K562 (cell line): ENCODE measurements around the gene GPSM3. TPM values are rescaled to one million over a fixed set of nuclear protein-coding genes. Genes with fewer than 3 reads are reported as not detected.

ENCODE experiments used
- CBFA2T3 ChIP-seq: fragments of 450-650 bp; IDR thresholded peaks from 2 replicates; pipeline ENCODE4 v1.6.1; 2017
- CGGBP1 ChIP-seq: fragments of 250-450 bp; sonication (Bioruptor Pico); IDR thresholded peaks from 2 replicates; pipeline ENCODE4 v1.9.0; 2021; ENCODE audit warnings: mild to moderate bottlenecking
- DPF2 ChIP-seq: fragments of 450-650 bp; IDR thresholded peaks from 2 replicates; pipeline ENCODE4 v1.6.1; 2016
- GABPB2 ChIP-seq: fragments of 250-450 bp; sonication (Bioruptor Pico); conservative IDR thresholded peaks from 2 replicates; pipeline ENCODE4 v1.5.1; 2021; ENCODE audit warnings: mild to moderate bottlenecking
- PHF20 ChIP-seq: fragments of 450-650 bp; IDR thresholded peaks from 2 replicates; pipeline ENCODE4 v1.6.1; 2018; ENCODE audit not compliant: partially characterized antibody
- SP1 ChIP-seq: sonication (generic); formaldehyde crosslinking; IDR thresholded peaks from 2 replicates; pipeline ENCODE4 v1.8.1; 2022; ENCODE audit warnings: mild to moderate bottlenecking, missing genetic modification reagents
- SRSF9 ChIP-seq: fragments of 200-400 bp; formaldehyde crosslinking; IDR thresholded peaks from 2 replicates; pipeline ENCODE4 v1.6.1; 2017; ENCODE audit warnings: low read depth, low read length, borderline replicate concordance
- TCF15 ChIP-seq: fragments of 250-450 bp; sonication (Bioruptor Pico); IDR thresholded peaks from 2 replicates; pipeline ENCODE4 v1.8.0; 2022; ENCODE audit warnings: moderate library complexity, mild to moderate bottlenecking, inconsistent platforms
- YY1 ChIP-seq, 3 experiments: IDR thresholded peaks; 2 replicates each; pipeline ENCODE4 v1.6.1; 2011; ENCODE audit warnings: low read length in 2 of 3, mild to moderate bottlenecking in 2 of 3, moderate library complexity in 2 of 3, borderline replicate concordance in 1 of 3, control low read depth in 1 of 3, low read depth in 1 of 3; ENCODE audit not compliant: insufficient read depth in 3 of 3, insufficient replicate concordance in 2 of 3, control insufficient read depth in 1 of 3, insufficient read length in 1 of 3; ENCODE audit errors: extremely low read depth in 1 of 3
- ZBTB9 ChIP-seq: fragments of 450-650 bp; formaldehyde crosslinking; IDR thresholded peaks from 2 replicates; pipeline ENCODE4 v1.4.0; 2020; ENCODE audit warnings: mild to moderate bottlenecking, moderate library complexity
- ZC3H11A ChIP-seq: IDR thresholded peaks from 2 replicates; pipeline ENCODE4 v1.6.1; 2012; ENCODE audit warnings: low read depth, low read length, improper control_type of control experiment
- ZNF165 ChIP-seq: fragments of 250-450 bp; sonication (Bioruptor Pico); IDR thresholded peaks from 2 replicates; pipeline ENCODE4 v1.4.0; 2020; ENCODE audit warnings: borderline replicate concordance
- ZNF280B ChIP-seq: fragments of 250-450 bp; sonication (Bioruptor Pico); IDR thresholded peaks from 2 replicates; pipeline ENCODE4 v1.5.1; 2021; ENCODE audit warnings: mild to moderate bottlenecking
- ZNF696 ChIP-seq: fragments of 250-450 bp; sonication (Bioruptor Pico); conservative IDR thresholded peaks from 2 replicates; pipeline ENCODE4 v1.4.0; 2020; ENCODE audit warnings: mild to moderate bottlenecking, moderate library complexity
- polyA plus RNA-seq, 8 experiments: library from polyadenylated mRNA; depleted of rRNA in 4 of 8; stranded (reverse) in 5 of 8; unstranded in 3 of 8; fragments of >200 nt; fragmentation: Nextera tagmentation in 2 of 8; fragmentation: Illumina TruSeq in 1 of 8; extraction: Ambion mirVana in 2 of 8; extraction: Trizol in 1 of 8; gene quantifications; 2 replicates each; pipeline versions ENCODE4 v1.2.1 to v1.2.3, GENCODE V29; 2011 to 2014; ENCODE audit warnings: inconsistent platforms in 1 of 8, missing spikeins in 1 of 8
- total RNA-seq, 7 experiments: library from RNA; depleted of rRNA in 6 of 7; stranded (reverse); fragments of >200 nt in 6 of 7; fragmentation: Illumina TruSeq in 2 of 7; extraction: Trizol in 2 of 7; gene quantifications; 2 replicates each; pipeline versions ENCODE4 v1.2.1 to v1.2.3, GENCODE V29; 2011 to 2021; ENCODE audit warnings: low replicate concordance in 1 of 7
- TF ChIP-seq, protein P1 (sequence below): fragments of 450-650 bp; formaldehyde crosslinking; IDR thresholded peaks from 2 replicates; pipeline ENCODE4 v1.4.0; 2022; ENCODE audit warnings: missing genetic modification characterization

Gene GPSM3
- total and polyA plus RNA-seq, 9 of the 15 experiments (the other 6 are each of a cell fraction or from before 2014, with no cell fraction given) = 5.3 to 42.6 (median 24.4) TPM

DNA sequence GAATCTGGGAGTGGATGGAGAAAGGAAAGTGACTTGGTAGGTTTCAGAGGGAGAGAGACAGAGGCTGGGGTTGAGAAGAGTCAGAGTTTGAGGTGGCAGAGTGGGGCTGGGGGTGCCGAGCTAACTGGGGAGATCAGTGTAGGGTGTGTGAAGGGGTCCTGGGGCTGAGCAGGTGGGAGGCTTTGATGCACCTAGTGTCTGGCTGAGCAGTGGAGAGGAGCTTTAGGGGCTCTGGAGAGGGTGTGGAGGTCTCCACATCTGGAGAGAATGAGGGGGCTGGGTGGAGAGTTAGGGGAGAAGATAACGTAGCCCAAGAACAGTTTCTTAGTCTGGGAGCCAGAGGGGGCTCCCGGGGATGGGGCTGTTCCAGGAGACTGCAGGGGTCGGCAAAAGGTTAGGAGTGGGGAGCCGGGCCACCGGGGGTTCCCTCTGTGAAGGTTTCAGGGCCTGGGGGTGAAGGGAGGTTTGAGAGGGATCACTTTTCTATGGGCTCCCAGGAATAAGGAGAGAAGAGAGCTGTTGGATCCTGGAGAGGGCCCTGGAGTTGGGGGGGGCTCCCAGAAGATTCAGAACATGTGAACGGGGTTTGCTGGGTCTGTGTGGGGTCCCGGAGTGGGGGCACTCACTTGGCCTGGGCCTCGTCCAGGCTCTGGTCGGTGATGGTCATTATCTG, 3.2 kb downstream of the GPSM3 start (continued):
- TF ChIP-seq ZNF280B (CRISPR knock-in tag) (no peak), CBFA2T3 (no peak), SRSF9 (no peak), GABPB2 (CRISPR knock-in tag) (no peak), ZBTB9 (CRISPR knock-in tag) (0 out of 2 replicates have a peak, but pooled peaks have one; percentile 14), ZNF696 (CRISPR knock-in tag) (no peak), PHF20 (peak; percentile 15), ZC3H11A (no peak), YY1 (IDR thresholded peaks at IDR 0.05; ENCODE audit: borderline replicate concordance in 1 of 3, control insufficient read depth in 1 of 3, extremely low read depth in 1 of 3, insufficient read depth in 3 of 3, insufficient read length in 1 of 3, insufficient replicate concordance in 2 of 3, low read depth in 1 of 3, low read length in 2 of 3) (no peak), ZNF165 (CRISPR knock-in tag) (no peak), DPF2 (0 out of 2 replicates have a peak, but pooled peaks have one; percentile 33), TCF15 (CRISPR knock-in tag) (no peak), SP1 (CRISPR knock-in tag) (no peak), CGGBP1 (CRISPR knock-in tag) (no peak)
- TF ChIP-seq, protein P1, sequence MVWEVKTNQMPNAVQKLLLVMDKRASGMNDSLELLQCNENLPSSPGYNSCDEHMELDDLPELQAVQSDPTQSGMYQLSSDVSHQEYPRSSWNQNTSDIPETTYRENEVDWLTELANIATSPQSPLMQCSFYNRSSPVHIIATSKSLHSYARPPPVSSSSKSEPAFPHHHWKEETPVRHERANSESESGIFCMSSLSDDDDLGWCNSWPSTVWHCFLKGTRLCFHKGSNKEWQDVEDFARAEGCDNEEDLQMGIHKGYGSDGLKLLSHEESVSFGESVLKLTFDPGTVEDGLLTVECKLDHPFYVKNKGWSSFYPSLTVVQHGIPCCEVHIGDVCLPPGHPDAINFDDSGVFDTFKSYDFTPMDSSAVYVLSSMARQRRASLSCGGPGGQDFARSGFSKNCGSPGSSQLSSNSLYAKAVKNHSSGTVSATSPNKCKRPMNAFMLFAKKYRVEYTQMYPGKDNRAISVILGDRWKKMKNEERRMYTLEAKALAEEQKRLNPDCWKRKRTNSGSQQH (CRISPR knock-in tag) = no peak
